BE2C (cell line): ENCODE results near the gene ANKRD22.

Experiments used
- DNase-seq: peaks from one replicate; pipeline ENCODE4 v3.0.0-alpha.2; 2020
- H3K27me3 ChIP-seq: fragments of 250-450 bp; sonication (Bioruptor Pico); 2 replicates; pipeline ENCODE4 v1.5.1; 2020; ENCODE audit warnings: mild to moderate bottlenecking
- H3K36me3 ChIP-seq: fragments of 250-450 bp; sonication (Bioruptor Pico); 2 replicates; pipeline ENCODE4 v1.5.1; 2020; ENCODE audit warnings: mild to moderate bottlenecking
- H3K4me1 ChIP-seq: fragments of 250-450 bp; sonication (Bioruptor Pico); 2 replicates; pipeline ENCODE4 v1.5.1; 2020
- H3K4me3 ChIP-seq: 2 replicates; pipeline ENCODE4 v1.5.1; 2011; ENCODE audit warnings: low read depth, low read length
- H3K9me3 ChIP-seq: fragments of 250-450 bp; sonication (Bioruptor Pico); 2 replicates; pipeline ENCODE4 v1.5.1; 2020
- CTCF ChIP-seq: IDR thresholded peaks from 2 replicates; pipeline ENCODE4 v1.5.1; 2012; ENCODE audit warnings: mild to moderate bottlenecking, low read depth, low read length

Gene ANKRD22

GRCh38 chr10:88835910-88836221 lies 15.8 kb downstream of the ANKRD22 start:
- no peak for DNase-seq
- no peak for TF ChIP-seq CTCF
- Histone ChIP-seq H3K4me1 (peaks cover 4% of the 10 kb centered on the region; the same call in 1 of the 2 replicates), H3K9me3 (no peaks in the 10 kb centered on the region), H3K36me3 (no peaks in the 10 kb centered on the region), H3K27me3 (no peaks in the 10 kb centered on the region), H3K4me3 (no peak overlapping the region)

- H3K9me3 ChIP-seq, result no peaks in the 10 kb centered on the region
- DNase-seq, result peak; percentile 80
- peak; percentile 90 for TF ChIP-seq CTCF
- no peak overlapping the region for H3K4me3 ChIP-seq
- no peaks in the 10 kb centered on the region for H3K27me3 ChIP-seq
- H3K4me1 ChIP-seq, result peaks cover 4% of the 10 kb centered on the region; the same call in 1 of the 2 replicates
- H3K36me3 ChIP-seq, result no peaks in the 10 kb centered on the region
Measured at GRCh38 chr10:88835096-88835909, 16.3 kb downstream of the ANKRD22 start.

GRCh38 chr10:88833723-88834122 lies 17.9 kb downstream of the ANKRD22 start:
- no peak for DNase-seq
- no peaks in the 10 kb centered on the region for H3K36me3 ChIP-seq
- no peak for TF ChIP-seq CTCF
- H3K4me1 ChIP-seq, result peaks cover 4% of the 10 kb centered on the region; the same call in 1 of the 2 replicates
- no peak overlapping the region for H3K4me3 ChIP-seq
- H3K9me3 ChIP-seq, result no peaks in the 10 kb centered on the region
- H3K27me3 ChIP-seq, result no peaks in the 10 kb centered on the region

GRCh38 chr10:88833156-88833555 lies 18.5 kb downstream of the ANKRD22 start:
- no peaks in the 10 kb centered on the region for H3K9me3 ChIP-seq
- H3K4me3 ChIP-seq, result no peak overlapping the region

GRCh38 chr10:88832376-88832775 lies 19.3 kb downstream of the ANKRD22 start:
- Histone ChIP-seq H3K9me3 (no peaks in the 10 kb centered on the region), H3K4me3 (no peak overlapping the region), H3K4me1 (peaks cover 4% of the 10 kb centered on the region; the same call in 1 of the 2 replicates), H3K27me3 (no peaks in the 10 kb centered on the region), H3K36me3 (no peaks in the 10 kb centered on the region)
- DNase-seq, result no peak
- no peak for TF ChIP-seq CTCF

More at GRCh38 chr10:88833156-88833555, 18.5 kb downstream of the ANKRD22 start:
- TF ChIP-seq CTCF, result no peak
- no peaks in the 10 kb centered on the region for H3K36me3 ChIP-seq
- H3K4me1 ChIP-seq, result peaks cover 4% of the 10 kb centered on the region; the same call in 1 of the 2 replicates
- DNase-seq, result no peak
- H3K27me3 ChIP-seq, result no peaks in the 10 kb centered on the region

- DNase-seq, result no peak
- TF ChIP-seq CTCF, result no peak
- H3K4me3 ChIP-seq, result no peak overlapping the region
- H3K27me3 ChIP-seq, result no peaks in the 10 kb centered on the region
- no peaks in the 10 kb centered on the region for H3K36me3 ChIP-seq
- H3K4me1 ChIP-seq, result peaks cover 4% of the 10 kb centered on the region; the same call in 1 of the 2 replicates
- no peaks in the 10 kb centered on the region for H3K9me3 ChIP-seq
Measured at GRCh38 chr10:88831709-88832108, 19.9 kb downstream of the ANKRD22 start.
